ENCODE measurements around the gene MBIP.
"Not testable (repeated sequence)": the region's sequence is repeated elsewhere in the genome, so short reads cannot be mapped to it uniquely, and the experiment has no call there.

Gene MBIP

GRCh38 chr14:36320200-36320896 lies at the start of gene MBIP:
TSS of gene MBIP (minus strand) at chr14:36320637. CDS start at chr14:36320588, 49 bp downstream.
- peak; percentile 91 for DNase-seq

- no peak for DNase-seq
Measured at GRCh38 chr14:36367985-36368774, 47.7 kb upstream of the MBIP start.

GRCh38 chr14:36365766-36366165 lies 45.3 kb upstream of the MBIP start:
- DNase-seq: no peak

- no peak for DNase-seq
Measured at GRCh38 chr14:36363704-36364103, 43.3 kb upstream of the MBIP start.

- no peak for DNase-seq
Measured at GRCh38 chr14:36362648-36363047, 42.2 kb upstream of the MBIP start.

- no peak for DNase-seq
Measured at GRCh38 chr14:36361210-36361853, 40.9 kb upstream of the MBIP start.

GRCh38 chr14:36356862-36357261 lies 36.4 kb upstream of the MBIP start:
- no peak for DNase-seq

- DNase-seq: no peak
Measured at GRCh38 chr14:36346052-36346451, 25.6 kb upstream of the MBIP start.

- no peak for DNase-seq
Measured at GRCh38 chr14:36344211-36344610, 23.8 kb upstream of the MBIP start.

- not testable (repeated sequence) for DNase-seq
Measured at GRCh38 chr14:36341811-36342210, 21.4 kb upstream of the MBIP start.

- DNase-seq: no peak
Measured at GRCh38 chr14:36340276-36340890, 19.9 kb upstream of the MBIP start.

GRCh38 chr14:36339816-36340215 lies 19.4 kb upstream of the MBIP start:
- DNase-seq: no peak

GRCh38 chr14:36333119-36333518 lies 12.7 kb upstream of the MBIP start:
- no peak for DNase-seq

GRCh38 chr14:36327573-36327972 lies 7.1 kb upstream of the MBIP start:
- DNase-seq: not testable (repeated sequence)

GRCh38 chr14:36325853-36326252 lies 5.4 kb upstream of the MBIP start:
- no peak for DNase-seq

GRCh38 chr14:36324897-36325296 lies 4.5 kb upstream of the MBIP start:
- DNase-seq: no peak

- DNase-seq: no peak
Measured at GRCh38 chr14:36320897-36321381, 502 bp upstream of the MBIP start.

GRCh38 chr14:36319899-36320199 lies 588 bp downstream of the MBIP start:
- DNase-seq: no peak

GRCh38 chr14:36317650-36318049 lies 2.8 kb downstream of the MBIP start:
- no peak for DNase-seq

- no peak for DNase-seq
Measured at GRCh38 chr14:36316131-36316530, 4.3 kb downstream of the MBIP start.

GRCh38 chr14:36315159-36315853 lies 5.1 kb downstream of the MBIP start:
- no peak for DNase-seq

GRCh38 chr14:36313898-36314297 lies 6.5 kb downstream of the MBIP start:
- no peak for DNase-seq

GRCh38 chr14:36313206-36313605 lies 7.2 kb downstream of the MBIP start:
- no peak for DNase-seq

Data from CD4-positive, alpha-beta T cell treated with Interleukin-17A for 4 hours (primary cell).